A673 (cell line): ENCODE results near the gene MT1F.

Source experiments
- EZH2 ChIP-seq: fragments of 200-600 bp; sonication (generic); IDR thresholded peaks from 2 replicates; pipeline ENCODE4 v1.6.1; 2017; ENCODE audit warnings: borderline replicate concordance, low read depth, mild to moderate bottlenecking, mixed read lengths, antibody characterized with exemption, low read length; ENCODE audit not compliant: poor library complexity, severe bottlenecking
- TF ChIP-seq, protein P1 (sequence below): fragments of 300-800, 200-600 bp; sonication (generic); conservative IDR thresholded peaks from 2 replicates; pipeline ENCODE4 v1.5.1; 2017; ENCODE audit warnings: low read depth, mild to moderate bottlenecking, antibody characterized with exemption, low read length, moderate library complexity, mixed read lengths

DNA sequence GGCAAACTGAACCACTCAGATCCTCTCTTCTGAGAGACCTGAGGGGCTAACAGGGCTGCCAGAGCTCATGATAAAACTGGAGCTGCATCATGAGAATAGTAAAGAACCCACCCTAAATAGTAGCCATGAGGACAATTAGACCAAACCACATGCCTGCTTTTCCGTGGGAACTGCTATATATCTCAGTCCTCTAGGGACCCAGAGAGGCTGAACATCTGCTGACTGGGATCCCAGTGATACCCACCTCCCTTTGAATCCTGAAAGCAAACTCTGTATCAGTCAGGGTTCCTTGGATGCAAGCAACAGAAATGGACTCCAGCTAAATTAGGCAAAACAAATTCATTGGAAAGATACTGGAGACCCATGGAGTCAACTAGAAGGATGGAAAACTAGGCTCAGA, 31.0 kb downstream of the MT1F start:
- TF ChIP-seq, protein P1, sequence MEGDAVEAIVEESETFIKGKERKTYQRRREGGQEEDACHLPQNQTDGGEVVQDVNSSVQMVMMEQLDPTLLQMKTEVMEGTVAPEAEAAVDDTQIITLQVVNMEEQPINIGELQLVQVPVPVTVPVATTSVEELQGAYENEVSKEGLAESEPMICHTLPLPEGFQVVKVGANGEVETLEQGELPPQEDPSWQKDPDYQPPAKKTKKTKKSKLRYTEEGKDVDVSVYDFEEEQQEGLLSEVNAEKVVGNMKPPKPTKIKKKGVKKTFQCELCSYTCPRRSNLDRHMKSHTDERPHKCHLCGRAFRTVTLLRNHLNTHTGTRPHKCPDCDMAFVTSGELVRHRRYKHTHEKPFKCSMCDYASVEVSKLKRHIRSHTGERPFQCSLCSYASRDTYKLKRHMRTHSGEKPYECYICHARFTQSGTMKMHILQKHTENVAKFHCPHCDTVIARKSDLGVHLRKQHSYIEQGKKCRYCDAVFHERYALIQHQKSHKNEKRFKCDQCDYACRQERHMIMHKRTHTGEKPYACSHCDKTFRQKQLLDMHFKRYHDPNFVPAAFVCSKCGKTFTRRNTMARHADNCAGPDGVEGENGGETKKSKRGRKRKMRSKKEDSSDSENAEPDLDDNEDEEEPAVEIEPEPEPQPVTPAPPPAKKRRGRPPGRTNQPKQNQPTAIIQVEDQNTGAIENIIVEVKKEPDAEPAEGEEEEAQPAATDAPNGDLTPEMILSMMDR, result no peak
- no peak for TF ChIP-seq EZH2
